NCI-H2081 (cell line): ENCODE measurements around the gene DHDH.
"Not testable (repeated sequence)": the region's sequence is repeated elsewhere in the genome, so short reads cannot be mapped to it uniquely, and the experiment has no call there.

ENCODE experiments used
- DNase-seq, 2 experiments: peaks; one replicate each; lab custom pipeline; 2025; lab: John Stamatoyannopoulos, UW

The DHDH gene

DNA sequence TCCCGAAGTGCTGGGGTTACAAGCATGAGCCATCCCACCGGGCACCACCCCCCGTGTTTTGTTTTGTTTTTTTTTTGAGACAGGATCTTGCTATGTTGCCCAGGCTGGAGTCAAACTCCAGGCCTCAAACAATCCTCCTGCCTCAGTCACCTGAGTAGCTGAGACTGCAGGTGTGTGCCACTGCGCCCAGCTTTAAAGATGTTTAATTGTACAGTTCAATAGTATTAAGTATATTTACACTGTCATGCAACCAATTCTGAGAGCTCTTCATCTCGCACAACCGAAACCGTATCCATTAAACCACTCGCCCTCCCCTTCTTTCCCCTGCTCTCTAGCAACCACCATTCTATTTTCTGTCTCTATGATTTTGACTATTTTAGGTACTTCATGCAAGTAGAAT, 17.7 kb upstream of the DHDH start:
- no peak for DNase-seq

DNA sequence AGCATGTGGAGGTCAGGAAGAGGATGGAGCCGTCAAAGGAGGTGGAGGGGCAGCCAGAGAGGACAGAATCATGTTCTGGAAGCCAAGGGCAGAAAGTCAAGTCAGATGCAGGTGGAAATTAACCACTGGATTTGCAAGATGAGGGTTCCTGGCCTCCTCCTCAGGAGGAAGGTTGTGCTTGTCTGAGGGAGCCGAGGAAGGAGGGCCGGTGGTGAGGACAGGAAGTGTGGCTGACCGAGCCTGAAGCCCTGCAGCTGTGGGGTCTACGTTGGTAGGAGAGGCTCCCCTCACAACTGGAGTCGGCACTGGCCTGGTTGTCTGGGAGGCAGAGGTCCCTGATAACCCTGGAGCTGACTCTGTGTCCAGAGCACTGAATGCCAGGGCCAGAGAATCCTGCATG, 15.4 kb upstream of the DHDH start:
- no peak for DNase-seq

DNA sequence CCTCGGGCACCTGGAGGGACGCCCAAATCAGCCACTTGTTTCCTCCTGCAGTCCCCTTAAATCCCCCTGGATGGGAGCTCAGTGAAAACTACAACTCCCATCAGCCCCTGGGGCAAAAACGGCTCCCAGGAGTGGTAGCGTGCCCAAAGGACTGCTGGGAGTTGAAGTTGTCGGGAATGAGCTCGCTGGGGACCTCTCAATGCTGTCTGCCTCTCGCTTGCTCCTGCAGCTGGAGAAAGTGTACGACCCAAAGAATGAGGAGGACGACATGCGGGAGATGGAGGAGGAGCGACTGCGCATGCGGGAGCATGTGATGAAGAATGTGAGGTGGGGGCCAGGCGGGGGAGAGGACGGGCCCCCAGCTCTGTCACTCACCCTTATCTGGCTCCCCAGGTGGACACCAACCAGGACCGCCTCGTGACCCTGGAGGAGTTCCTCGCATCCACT, 14.7 kb upstream of the DHDH start:
- no peak for DNase-seq

DNA sequence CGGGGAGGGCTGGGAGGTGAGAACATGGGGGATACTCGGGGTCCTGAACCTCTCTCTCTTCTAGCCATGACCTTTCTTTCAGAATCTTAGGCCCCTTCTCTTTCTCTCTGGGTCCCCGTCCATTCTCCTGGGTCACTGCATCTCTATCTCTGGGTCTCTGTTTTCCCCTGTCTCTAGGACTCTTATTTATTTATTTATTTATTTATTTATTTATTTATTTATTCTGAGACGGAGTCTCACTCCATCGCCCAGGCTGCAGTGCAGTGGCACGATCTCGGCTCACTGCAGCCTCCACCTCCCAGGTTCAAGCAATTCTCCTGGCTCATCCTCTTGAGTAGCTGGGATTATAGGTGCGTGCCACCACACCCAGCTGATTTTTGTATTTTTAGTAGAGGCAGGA, 14.2 kb upstream of the DHDH start:
- not testable (repeated sequence) for DNase-seq

DNA sequence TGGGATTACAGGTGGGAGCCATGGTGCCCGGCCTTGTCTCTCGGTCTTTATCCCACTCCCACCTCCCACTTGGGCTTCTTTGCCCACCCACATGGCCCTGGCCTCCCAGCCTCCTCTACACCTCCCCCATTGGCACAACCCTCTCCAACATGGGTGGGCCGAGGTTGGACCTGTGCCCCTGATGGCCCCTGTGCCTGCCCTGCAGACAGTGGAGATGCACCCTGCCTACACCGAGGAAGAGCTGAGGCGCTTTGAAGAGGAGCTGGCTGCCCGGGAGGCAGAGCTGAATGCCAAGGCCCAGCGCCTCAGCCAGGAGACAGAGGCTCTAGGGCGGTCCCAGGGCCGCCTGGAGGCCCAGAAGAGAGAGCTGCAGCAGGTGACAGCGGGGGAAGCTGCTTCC, 12.6 kb upstream of the DHDH start:
- DNase-seq = no peak

DNA sequence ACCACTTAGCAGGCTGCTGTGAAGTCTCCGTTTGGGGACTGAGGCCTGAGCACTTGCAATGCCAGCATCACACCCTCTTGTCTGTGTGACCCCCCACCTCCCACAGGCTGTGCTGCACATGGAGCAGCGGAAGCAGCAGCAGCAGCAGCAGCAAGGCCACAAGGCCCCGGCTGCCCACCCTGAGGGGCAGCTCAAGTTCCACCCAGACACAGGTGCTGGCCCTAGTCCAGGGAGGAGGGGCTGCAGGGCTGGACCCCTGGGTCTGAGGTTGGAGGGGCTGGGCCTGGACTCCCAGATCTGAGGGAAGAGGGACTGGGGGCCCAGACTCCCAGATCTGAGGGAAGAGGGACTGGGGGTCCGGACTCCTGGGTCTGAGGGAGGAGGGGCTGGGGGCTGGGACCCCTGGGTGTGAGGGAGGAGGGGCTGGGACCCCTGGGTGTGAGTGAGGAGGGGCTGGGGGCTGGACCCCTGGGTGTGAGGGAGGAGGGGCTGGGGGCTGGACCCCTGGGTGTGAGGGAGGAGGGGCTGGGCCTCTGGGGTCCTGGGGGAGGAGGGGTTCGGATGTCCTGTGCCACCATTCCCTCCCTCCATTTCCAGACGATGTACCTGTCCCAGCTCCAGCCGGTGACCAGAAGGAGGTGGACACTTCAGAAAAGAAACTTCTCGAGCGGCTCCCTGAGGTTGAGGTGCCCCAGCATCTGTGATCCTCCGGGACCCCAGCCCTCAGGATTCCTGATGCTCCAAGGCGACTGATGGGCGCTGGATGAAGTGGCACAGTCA, 11.6 kb upstream of the DHDH start:
- no peak for DNase-seq

DNA sequence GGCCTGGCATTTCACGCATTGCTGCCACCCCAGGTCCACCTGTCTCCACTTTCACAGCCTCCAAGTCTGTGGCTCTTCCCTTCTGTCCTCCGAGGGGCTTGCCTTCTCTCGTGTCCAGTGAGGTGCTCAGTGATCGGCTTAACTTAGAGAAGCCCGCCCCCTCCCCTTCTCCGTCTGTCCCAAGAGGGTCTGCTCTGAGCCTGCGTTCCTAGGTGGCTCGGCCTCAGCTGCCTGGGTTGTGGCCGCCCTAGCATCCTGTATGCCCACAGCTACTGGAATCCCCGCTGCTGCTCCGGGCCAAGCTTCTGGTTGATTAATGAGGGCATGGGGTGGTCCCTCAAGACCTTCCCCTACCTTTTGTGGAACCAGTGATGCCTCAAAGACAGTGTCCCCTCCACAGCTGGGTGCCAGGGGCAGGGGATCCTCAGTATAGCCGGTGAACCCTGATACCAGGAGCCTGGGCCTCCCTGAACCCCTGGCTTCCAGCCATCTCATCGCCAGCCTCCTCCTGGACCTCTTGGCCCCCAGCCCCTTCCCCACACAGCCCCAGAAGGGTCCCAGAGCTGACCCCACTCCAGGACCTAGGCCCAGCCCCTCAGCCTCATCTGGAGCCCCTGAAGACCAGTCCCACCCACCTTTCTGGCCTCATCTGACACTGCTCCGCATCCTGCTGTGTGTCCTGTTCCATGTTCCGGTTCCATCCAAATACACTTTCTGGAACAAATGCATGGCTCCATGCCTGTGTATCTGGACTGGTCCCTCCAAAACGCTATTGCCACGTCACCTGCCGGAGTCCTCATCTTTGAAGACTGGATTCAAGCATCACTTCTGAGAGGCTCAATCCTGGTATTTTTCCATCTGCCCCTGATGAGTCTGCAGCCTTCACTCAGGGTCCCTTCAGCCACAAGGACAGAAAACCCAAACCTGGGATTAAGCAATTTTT, 10.7 kb upstream of the DHDH start:
- no peak for DNase-seq

DNA sequence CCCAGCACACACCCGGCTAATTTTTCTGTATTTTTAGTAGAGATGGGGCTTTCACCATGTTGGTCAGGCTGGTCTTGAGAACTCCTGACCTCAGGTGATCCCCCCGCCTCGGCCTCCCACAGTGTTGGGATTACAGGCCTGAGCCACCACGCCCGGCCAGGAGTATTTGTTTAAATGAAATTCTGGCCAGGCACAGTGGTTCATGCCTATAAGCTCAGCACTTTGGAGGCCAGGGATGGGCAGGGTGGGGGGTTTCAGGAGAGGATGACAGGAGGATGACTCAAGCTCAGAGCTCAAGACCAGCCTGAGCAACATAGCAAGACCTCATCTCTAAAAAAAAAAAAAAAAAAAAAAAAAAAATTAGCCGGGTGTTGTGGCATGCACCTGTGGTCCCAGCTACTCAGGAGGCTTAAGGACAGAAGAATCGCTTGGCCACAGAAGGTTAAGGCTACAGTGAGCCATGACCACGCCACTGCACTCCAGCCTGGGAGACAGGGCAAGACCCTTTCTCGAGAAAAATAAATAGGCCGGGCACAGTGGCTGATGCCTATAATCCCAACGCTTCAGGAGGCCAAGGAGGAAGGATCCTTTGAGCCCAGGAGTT, 8.2 kb upstream of the DHDH start:
- no peak for DNase-seq

DNA sequence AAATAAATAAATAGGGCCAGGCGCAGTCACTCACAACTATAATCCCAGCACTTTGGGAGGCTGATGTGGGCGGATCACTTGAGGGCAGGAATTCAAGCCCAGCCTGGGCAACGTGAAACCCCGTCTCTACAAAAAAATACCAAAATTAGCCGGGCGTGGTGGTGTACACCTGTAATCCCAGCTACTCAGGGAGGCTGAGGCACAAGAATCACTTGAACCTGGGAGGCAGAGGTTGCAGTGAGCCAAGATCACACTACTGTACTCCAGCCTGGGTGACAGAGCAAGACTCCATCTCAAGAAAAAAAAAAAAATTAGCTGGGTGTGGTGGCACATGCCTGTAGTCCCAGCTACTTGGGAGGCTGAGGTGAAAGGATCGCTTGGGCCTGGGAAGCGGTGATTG, 7.6 kb upstream of the DHDH start:
- DNase-seq = not testable (repeated sequence)

DNA sequence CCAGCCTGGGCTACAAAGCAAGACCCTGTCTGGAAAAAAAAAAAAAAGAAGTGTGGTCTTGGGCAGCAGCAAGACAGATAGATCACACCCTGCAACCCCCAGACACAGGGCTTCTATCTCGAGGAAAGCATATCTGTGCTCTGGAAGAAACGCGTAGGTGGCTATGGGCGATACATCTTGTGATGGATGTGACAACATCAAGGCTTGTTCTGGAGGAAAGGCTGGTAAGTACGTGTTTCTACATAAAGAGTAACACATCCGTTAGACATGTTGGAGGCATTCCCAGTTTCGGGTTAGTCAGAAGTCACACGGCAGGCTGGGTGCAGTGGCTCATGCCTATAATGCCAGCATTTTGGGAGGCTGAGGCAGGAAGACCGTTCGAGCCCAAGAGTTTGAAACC, 6.6 kb upstream of the DHDH start:
- DNase-seq = no peak

DNA sequence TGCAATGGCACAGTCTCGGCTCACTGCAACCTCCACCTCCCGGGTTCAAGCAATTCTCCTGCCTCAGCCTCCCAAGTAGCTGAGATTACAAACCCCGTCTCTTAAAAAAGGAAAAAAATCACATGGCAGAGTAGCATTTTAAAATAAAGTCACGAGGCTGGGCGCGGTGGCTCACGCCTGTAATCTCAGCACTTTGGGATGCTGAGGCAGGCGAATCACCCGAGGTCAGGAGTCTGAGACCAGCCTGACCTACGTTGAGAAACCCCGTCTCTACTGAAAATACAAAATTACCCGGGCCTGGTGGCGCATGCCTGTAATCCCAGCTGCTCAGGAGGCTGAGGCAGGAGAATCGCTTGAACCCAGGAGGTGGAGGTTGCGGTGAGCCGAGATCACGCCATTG, 5.8 kb upstream of the DHDH start:
- DNase-seq = not testable (repeated sequence)

DNA sequence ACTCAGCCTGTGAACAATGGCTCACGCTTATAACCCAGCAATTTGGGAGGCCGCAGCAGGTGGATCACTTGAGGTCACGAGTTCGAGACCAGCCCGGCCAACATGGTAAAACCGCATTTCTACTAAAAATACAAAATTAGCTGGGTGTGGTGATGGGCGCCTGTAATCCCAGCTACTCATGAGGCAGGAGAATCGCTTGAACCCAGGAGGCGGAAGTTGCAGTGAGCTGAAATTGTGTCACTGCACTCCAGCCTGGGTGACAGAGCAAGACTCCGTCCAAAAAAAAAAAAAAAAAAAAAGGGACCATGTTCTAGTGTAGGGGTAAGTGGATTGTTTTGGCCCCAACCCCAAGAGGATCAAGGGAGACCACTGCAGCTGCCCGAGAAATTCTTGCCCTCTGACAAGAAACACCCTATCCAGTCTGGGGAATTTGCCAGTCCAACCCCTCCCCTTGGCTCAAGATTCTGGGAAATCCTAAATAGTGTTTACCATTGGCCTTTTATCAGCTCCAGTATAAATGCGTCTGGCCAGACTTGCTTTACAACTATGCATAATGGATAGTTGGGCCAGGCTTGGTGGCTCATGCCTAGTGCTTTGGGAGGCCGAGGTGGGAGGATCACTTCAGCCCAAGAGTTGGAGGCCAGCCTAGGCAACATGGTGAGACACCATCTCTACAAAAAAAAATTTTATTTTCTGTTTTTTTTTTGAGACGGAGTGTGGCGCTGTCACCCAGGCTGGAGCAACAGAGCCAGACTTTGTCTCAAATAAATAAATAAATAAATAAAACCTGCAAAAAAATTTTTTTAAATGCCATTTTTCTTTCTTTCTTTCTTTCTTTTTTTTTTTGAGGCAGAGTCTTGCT, 5.1 kb upstream of the DHDH start:
- no peak for DNase-seq

DNA sequence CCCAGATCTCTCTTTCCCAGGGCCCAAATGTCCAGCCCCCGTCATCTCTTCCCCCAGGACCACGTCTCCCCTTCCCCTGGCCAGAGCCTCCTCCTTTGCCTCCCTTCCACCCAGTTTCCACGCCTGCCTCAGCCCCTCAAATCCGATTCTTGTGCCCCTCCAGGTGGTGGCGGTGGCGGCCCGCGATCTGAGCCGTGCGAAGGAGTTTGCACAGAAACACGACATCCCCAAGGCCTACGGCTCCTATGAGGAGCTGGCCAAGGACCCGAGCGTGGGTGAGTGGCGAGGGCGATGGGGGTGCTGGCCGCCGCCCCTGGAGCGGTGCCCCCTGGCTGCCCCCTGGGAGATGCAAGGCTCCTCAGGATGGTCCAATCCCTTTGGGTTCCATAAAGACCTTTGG, 1.3 kb downstream of the DHDH start:
- DNase-seq = no peak

DNA sequence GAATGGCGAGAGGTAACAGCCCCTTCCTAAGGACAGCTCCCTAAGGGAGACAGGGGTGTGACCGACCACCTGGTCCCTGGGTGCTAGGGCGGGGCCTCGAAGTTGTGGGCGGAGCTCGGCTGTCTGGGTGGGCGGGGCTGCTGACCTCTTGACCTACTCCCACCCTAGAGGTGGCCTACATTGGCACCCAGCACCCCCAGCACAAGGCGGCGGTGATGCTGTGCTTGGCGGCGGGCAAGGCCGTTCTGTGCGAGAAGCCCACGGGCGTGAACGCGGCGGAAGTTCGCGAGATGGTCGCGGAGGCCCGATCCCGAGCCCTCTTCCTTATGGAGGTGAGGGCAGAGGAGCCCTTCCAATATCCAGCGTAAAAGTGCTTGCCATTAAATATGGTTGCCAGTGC, 2.4 kb downstream of the DHDH start:
- DNase-seq = no peak

DNA sequence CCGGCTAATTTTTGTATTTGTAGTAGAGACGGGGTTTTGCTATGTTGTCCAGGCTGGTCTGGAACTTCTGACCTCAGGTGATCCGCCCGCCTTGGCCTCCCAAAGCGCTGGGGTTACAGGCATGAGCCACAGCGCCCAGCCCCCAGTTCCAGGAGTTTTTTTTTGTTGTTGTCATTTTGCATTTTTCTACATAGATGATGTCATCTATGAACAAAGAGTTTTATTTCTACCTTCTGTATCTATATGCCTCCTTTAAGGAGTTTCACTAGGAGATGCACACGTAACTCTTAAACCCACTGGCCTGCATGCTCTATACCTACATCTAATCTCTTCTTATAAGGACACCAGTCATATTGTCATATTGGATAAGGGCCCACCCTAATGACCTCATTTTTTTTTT, 4.8 kb downstream of the DHDH start:
- DNase-seq = no peak

DNA sequence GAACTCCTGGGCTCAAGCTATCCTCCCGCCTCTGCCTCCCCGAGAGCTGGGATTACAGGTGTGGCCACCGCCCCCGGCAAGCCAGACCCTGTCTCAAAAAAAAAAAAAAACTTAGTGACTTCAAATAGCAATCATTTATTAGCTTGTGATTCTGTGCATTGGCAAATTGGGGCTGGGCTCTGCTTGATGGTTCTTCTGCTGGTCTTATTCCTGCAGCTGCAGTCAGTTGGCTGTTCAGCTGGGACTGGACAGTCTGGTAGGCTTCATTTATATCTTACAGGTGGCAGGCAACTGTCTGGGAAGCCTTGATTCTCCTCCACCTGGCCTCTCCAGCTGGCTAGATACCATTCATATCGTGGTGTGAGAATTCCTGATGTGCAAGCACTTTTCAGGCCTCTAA, 7.4 kb downstream of the DHDH start:
- no peak for DNase-seq

DNA sequence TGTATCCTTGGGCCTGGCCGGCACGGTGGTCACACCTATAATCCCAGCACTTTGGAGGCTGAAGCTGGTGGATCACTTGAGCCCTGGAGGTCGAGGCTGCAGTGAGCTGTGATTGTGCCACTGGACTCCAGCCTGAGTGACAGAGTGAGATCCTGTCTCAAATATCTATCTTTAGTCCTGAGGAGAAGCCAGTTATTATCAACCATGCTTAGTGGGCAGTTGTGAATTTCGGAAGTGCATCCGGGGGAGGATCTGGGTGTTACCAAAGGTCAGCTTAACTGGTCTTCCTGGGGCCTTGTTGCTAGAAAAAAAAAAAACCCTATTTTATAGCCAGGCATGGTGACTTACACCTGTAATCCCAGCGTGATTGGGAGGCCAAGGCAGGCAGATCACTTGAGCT, 9.6 kb downstream of the DHDH start:
- DNase-seq = no peak

DNA sequence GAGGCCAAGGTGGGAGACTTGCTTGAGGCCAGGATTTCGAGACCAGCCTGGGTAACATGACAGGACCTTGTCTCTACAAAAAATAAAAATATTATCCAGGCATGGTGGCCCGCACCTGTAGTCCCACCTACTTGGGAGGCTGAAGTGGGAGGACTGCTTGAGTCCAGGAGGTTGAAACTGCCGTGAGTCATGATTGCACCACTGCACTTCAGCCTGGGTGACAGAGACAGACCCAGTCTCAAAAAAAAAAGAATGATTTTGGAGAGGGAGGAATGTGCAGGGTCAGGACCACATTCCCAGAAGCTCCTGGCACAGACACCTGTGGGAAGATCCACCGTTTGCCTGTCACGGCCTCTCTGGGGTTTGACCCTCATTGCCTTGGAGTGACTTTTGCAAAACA, 11.9 kb downstream of the DHDH start:
- DNase-seq = no peak

DNA sequence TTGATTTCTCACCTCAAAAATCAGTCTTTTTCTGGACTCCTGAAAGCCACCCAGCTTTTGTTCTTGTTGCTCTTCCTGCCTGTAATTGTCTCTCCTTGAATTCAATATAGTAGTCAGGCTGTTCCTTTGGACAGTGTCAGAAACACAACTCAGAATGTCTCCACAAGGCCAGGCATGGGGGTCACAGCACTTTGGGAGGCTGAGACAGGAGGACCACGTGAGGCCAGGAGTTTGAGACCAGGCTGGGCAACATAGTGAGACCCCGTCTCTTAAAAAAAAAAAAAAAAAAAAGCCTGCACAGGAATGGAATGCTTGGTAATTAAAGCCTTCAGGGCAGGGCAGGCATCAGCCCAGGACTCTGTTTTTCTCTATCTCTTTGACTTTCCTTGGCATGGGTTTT, 12.3 kb downstream of the DHDH start:
- DNase-seq = no peak

DNA sequence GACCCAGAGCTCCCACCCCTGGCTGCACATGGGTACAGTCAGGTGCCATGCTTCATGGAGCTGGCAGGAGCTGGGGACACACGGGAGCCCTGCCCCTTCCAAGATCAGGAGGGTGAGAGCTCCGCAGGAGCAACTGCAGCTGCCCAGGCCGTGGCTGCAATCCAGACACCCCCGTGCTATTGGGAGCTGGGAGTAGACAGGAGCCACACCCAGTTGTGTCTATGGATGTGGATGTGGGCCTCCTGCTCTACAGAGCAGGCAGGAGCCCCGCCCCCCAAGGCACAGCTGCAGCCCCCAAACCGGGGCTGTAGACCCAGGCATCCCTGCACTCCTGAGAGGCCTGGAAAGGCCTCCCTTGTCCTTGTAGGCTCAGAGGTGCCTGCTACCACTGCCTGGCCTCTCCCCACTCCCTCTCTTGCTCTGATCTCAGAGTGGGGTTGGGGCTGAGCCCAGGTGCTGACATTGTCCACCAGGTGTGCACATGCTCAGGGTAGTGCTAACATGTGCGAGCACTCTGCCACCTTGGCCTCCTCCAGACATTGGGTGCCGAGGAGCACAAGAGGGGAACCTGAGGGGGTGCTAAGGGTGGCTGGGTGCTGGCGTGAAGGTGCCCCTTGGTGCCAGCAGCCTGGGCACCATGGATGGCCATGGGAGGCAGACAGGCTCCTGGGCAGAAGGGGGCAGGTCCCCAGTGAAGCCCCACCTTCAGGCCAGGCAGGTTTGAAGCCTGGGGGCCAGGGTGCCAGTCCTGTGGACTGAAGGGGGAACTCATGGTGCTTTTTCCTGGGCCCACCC, 13.2 kb downstream of the DHDH start:
- DNase-seq = no peak

DNA sequence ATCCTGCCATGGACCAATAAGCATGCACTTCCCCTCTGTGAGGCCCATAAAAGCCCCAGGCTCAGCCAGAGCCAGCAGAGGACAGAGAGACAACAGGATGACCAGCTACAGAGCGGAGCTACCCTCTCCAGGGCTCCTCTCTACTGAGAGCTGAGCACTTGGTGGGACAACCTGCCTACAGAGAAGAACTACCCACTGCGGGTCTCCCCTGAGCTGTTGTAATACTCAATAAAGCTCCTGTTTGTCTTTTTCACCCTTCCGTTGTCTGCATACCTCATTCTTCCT, 13.7 kb downstream of the DHDH start:
- no peak for DNase-seq
